HG03060 (cell line): ENCODE measurements around the gene SPRED2.
"Not testable (repeated sequence)": the region's sequence is repeated elsewhere in the genome, so short reads cannot be mapped to it uniquely, and the experiment has no call there.

Experiments
- ATAC-seq: cut with Tn5 transposase; IDR thresholded peaks from one replicate; pipeline ENCODE4 v1.9.1; 2021; ENCODE audit warnings: low read depth, moderate number of reproducible peaks; ENCODE audit not compliant: unreplicated experiment

SPRED2 gene

GRCh38 chr2:65317351-65317750 is 115.0 kb downstream of the SPRED2 start:
- ATAC-seq = not testable (repeated sequence)

GRCh38 chr2:65316072-65316471 is 116.3 kb downstream of the SPRED2 start:
- no peak for ATAC-seq

- ATAC-seq = no peak
These were observed 117.5 kb downstream of the SPRED2 start for GRCh38 chr2:65314801-65315441.

GRCh38 chr2:65313954-65314256 is 118.5 kb downstream of the SPRED2 start:
- no peak for ATAC-seq

GRCh38 chr2:65313126-65313953 is 119.1 kb downstream of the SPRED2 start:
- no peak for ATAC-seq

GRCh38 chr2:65311596-65311995 is 120.8 kb downstream of the SPRED2 start:
- no peak for ATAC-seq

- no peak for ATAC-seq
These were observed 121.3 kb downstream of the SPRED2 start for GRCh38 chr2:65311049-65311448.

GRCh38 chr2:65309699-65310098 is 122.7 kb downstream of the SPRED2 start:
- no peak for ATAC-seq

- ATAC-seq = no peak
These were observed 126.5 kb downstream of the SPRED2 start for GRCh38 chr2:65305934-65306333.

- ATAC-seq = peak; percentile 82
These were observed 131.4 kb downstream of the SPRED2 start for GRCh38 chr2:65300761-65301711.

GRCh38 chr2:65300134-65300760 is 132.2 kb downstream of the SPRED2 start:
- no peak for ATAC-seq

- no peak for ATAC-seq
These were observed 133.2 kb downstream of the SPRED2 start for GRCh38 chr2:65299246-65299645.

- ATAC-seq = no peak
These were observed 134.3 kb downstream of the SPRED2 start for GRCh38 chr2:65298089-65298488.

- no peak for ATAC-seq
These were observed 134.9 kb downstream of the SPRED2 start for GRCh38 chr2:65297544-65297943.

GRCh38 chr2:65296971-65297370 is 135.4 kb downstream of the SPRED2 start:
- ATAC-seq = no peak

GRCh38 chr2:65294701-65295100 is 137.7 kb downstream of the SPRED2 start:
- ATAC-seq = no peak

GRCh38 chr2:65294136-65294535 is 138.3 kb downstream of the SPRED2 start:
- no peak for ATAC-seq

GRCh38 chr2:65293376-65293775 is 139.0 kb downstream of the SPRED2 start:
- ATAC-seq = no peak

GRCh38 chr2:65292461-65293011 is 139.9 kb downstream of the SPRED2 start:
- no peak for ATAC-seq

GRCh38 chr2:65292106-65292400 is 140.3 kb downstream of the SPRED2 start:
- no peak for ATAC-seq
